ENCODE data around the gene MGAT3. TPM values are rescaled to one million over a fixed set of nuclear protein-coding genes. Genes with fewer than 3 reads are reported as not detected.
A peak's percentile ranks its signal among the peaks of the same experiment; 100 is the strongest.
"Not testable (repeated sequence)": the region's sequence is repeated elsewhere in the genome, so short reads cannot be mapped to it uniquely, and the experiment has no call there.

MGAT3 gene, protein sequence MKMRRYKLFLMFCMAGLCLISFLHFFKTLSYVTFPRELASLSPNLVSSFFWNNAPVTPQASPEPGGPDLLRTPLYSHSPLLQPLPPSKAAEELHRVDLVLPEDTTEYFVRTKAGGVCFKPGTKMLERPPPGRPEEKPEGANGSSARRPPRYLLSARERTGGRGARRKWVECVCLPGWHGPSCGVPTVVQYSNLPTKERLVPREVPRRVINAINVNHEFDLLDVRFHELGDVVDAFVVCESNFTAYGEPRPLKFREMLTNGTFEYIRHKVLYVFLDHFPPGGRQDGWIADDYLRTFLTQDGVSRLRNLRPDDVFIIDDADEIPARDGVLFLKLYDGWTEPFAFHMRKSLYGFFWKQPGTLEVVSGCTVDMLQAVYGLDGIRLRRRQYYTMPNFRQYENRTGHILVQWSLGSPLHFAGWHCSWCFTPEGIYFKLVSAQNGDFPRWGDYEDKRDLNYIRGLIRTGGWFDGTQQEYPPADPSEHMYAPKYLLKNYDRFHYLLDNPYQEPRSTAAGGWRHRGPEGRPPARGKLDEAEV
- total RNA-seq (2014; rRNA removed; shearing (Covaris generic)) = 3.9 and 4.3 TPM in 2 replicates

DNA sequence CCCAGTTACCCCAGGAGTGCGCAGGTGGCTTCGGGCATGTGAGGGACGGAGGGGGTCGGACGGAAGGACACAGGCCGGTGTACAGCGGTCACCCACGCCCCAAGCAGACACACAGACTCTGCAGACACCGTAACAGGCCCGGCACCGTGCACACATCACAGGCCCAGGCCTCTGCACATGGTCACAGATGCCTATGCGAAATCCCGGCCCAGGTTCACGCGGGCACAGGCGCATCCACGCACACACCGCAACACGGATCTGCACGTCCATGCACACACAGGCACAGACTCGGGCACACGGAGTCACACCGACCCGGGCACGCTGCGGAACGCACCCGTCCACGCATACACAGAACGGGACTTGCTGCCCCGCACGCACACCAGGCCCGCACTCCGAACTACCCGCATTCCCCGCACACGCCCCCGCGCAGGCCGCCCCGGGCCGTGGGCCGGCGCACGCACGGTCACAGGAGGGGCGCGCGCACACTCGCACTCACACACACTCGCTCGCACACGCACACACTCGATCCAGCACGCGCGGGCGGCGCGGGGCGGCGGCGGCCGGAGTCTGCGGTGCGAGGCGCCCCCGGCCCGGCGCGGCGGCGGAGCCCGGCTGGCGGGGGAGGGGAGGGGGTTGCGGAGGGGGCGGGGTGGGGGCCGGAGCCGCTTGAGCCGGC, at the start of gene MGAT3:
Gene MGAT3, plus strand, starts transcription at position 491 of the 676 bp plus-strand sequence. CDS start 30,336 bp downstream, outside the sequence.
- Histone ChIP-seq H3K27me3 (replicated peaks) (peaks cover 17% of the 10 kb centered on the region), H3K4me3 (peak within 1 kb of the TSS; percentile 53), H3K36me3 (no peaks in the 10 kb centered on the region), H3K9me3 (replicated peaks) (no peaks in the 10 kb centered on the region), H3K4me1 (replicated peaks) (peaks cover 32% of the 10 kb centered on the region), H3K27ac (no peak within 1 kb of the TSS)
- no peak for DNase-seq (ENCODE audit: low read depth in 1 of 2, low spot score in 2 of 2)

DNA sequence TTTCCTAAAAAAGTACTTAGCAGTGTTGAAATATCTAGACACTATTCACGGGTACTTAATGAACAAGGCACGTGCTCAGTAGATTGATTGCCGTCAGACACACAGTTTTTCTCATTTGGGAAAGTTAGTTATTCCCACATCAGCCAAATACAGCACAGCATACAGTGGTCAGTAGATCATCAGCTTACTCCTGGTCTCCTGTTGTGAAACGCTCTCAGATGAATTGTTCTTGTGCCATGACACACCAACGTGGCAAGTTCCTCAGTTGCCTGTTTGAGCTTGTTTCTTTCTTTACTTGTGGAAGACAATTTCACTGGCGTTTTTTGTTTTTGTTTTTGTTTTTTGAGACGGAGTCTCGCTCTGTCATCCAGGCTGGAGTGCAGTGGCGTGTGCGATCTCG, 48.6 kb upstream of the MGAT3 start:
- H3K27me3 ChIP-seq (replicated peaks) = no peaks in the 10 kb centered on the region
- no peak overlapping the region for H3K4me3 ChIP-seq
- H3K4me1 ChIP-seq (replicated peaks) = peaks cover 6% of the 10 kb centered on the region; the same call in 1 of the 2 replicates
- H3K9me3 ChIP-seq (replicated peaks) = no peaks in the 10 kb centered on the region
- H3K27ac ChIP-seq = no peak overlapping the region
- no peak for DNase-seq (ENCODE audit: low read depth in 1 of 2, low spot score in 2 of 2)
- 0 out of 2 replicates have a peak, but pooled peaks cover 3% of the 10 kb centered on the region for H3K36me3 ChIP-seq

DNA sequence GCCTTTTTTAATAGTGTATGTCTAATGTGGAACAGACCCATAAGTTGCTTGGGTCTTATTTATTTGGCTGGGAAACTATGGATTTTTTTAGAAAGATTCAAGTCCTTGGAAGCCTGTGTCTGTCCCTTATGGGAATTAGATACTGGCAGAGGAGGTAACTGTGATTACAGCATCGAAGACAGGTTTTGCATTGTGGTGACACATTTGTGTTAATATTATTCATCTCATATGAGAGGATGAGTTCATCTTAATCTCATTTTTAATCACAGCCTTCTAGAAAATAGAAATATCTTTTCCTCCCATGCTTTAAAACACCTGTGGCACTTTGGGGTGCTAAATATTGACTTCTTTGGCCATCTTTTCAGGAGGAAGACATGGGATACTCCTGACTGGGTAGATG, 48.0 kb upstream of the MGAT3 start:
- no peak overlapping the region for H3K27ac ChIP-seq
- H3K27me3 ChIP-seq (replicated peaks) = no peaks in the 10 kb centered on the region
- DNase-seq (ENCODE audit: low read depth in 1 of 2, low spot score in 2 of 2) = no peak
- H3K4me3 ChIP-seq = no peak overlapping the region
- peaks cover 6% of the 10 kb centered on the region; the same call in 1 of the 2 replicates for H3K4me1 ChIP-seq (replicated peaks)
- H3K9me3 ChIP-seq (replicated peaks) = no peaks in the 10 kb centered on the region
- H3K36me3 ChIP-seq = 0 out of 2 replicates have a peak, but pooled peaks cover 3% of the 10 kb centered on the region

DNA sequence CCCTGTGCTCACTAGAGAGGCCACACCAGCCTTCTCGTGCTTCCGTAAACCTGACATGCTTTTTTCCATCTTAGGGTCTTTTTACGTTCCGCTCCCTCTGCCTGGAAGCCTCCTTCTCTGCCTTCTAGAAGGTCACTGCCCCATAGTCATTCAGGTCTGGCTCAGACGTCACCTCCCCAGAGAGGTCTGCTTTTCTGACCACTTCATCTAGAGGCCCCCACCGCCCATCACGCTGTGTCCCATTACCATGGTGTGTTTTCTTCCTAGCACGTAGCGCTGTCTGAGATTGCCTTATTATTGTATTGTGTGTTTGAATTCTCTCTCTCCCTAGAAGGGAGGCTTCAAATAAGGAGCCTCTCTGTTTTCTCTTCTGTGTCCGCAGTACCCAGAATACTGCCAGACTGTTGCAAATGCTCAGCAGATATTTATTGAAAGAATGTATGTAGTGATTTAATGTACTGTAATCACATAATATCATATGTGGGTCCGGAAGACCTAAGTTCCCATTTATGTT, 47.2 kb upstream of the MGAT3 start:
- H3K27ac ChIP-seq = no peak overlapping the region
- no peak overlapping the region for H3K4me3 ChIP-seq
- no peaks in the 10 kb centered on the region for H3K9me3 ChIP-seq (replicated peaks)

DNA sequence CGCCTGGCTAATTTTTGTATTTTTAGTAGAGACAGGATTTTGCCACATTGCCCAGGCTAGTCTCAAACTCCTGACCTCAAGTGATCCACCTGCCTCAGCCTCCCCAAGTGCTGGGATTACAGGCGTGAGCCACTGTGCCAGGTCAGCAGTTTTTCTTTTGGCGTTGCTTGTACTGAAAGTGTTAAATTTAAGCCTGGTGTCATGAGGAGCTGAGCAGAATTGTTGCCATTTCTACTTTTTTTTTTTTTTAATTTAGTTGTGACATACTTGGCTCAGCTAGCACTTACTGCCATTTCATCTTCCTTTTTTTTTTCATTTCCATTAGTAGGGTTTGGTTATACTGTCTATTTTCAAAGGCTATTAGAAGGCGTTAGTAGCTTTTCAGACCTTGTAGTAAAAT, 46.5 kb upstream of the MGAT3 start:
- H3K4me3 ChIP-seq = no peak overlapping the region
- H3K4me1 ChIP-seq (replicated peaks) = peaks cover 6% of the 10 kb centered on the region; the same call in 1 of the 2 replicates
- H3K36me3 ChIP-seq = peaks cover 5% of the 10 kb centered on the region
- no peaks in the 10 kb centered on the region for H3K9me3 ChIP-seq (replicated peaks)
- no peak for DNase-seq (ENCODE audit: low read depth in 1 of 2, low spot score in 2 of 2)
- H3K27me3 ChIP-seq (replicated peaks) = no peaks in the 10 kb centered on the region
- no peak overlapping the region for H3K27ac ChIP-seq

More for the DNA sequence above, 47.2 kb upstream of the MGAT3 start:
- no peaks in the 10 kb centered on the region for H3K27me3 ChIP-seq (replicated peaks)
- 0 out of 2 replicates have a peak, but pooled peaks cover 3% of the 10 kb centered on the region for H3K36me3 ChIP-seq
- peaks cover 6% of the 10 kb centered on the region; the same call in 1 of the 2 replicates for H3K4me1 ChIP-seq (replicated peaks)
- DNase-seq (ENCODE audit: low read depth in 1 of 2, low spot score in 2 of 2) = no peak

DNA sequence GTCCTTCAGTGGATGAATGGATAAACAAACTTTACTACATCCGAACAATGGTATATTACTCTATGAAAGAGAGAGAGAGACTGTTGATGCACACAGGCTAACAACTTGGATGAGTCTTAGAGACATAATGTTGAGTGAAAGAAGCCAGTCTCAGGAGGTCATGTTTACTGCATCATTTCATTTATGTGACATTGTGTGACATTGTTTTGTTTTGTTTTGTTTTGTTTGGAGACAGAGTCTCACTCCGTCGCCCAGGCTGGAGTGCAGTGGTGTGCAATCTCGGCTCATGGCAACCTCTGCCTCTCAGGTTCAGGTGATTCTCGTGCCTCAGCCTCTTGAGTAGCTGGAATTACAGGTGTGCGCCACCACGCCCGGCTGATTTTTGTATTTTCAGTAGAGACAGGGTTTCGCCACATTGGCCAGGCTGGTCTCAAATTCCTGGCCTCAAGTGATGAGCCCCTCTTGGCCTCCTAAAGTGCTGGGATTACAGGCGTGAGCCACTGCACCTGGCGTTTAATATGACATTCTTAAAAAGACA, 44.9 kb upstream of the MGAT3 start:
- not testable (repeated sequence) for H3K4me3 ChIP-seq; H3K9me3 ChIP-seq (replicated peaks); DNase-seq (ENCODE audit: low read depth in 1 of 2, low spot score in 2 of 2); H3K36me3 ChIP-seq; H3K27me3 ChIP-seq (replicated peaks); H3K4me1 ChIP-seq (replicated peaks); H3K27ac ChIP-seq

DNA sequence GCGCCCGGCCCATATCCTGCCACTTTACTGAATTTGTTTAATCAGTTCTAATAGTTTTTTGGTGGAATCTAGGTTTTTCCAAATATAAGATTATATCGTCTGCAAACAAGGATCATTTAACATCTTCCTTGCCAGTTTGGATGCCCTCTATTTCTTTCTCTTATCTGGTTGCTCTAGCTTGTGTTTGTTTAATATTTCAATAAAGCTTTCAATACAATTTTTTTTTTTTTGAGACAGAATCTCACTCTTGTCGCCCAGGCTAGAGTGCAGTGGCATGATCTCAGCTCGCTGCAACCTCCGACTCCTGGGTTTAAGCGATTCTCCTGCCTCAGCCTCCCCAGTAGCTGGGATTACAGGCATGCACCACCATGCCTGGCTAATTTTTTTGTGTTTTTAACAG, 43.6 kb upstream of the MGAT3 start:
- H3K36me3 ChIP-seq = peaks cover 20% of the 10 kb centered on the region
- not testable (repeated sequence) for H3K4me1 ChIP-seq (replicated peaks); H3K4me3 ChIP-seq; DNase-seq (ENCODE audit: low read depth in 1 of 2, low spot score in 2 of 2); H3K9me3 ChIP-seq (replicated peaks); H3K27ac ChIP-seq; H3K27me3 ChIP-seq (replicated peaks)

DNA sequence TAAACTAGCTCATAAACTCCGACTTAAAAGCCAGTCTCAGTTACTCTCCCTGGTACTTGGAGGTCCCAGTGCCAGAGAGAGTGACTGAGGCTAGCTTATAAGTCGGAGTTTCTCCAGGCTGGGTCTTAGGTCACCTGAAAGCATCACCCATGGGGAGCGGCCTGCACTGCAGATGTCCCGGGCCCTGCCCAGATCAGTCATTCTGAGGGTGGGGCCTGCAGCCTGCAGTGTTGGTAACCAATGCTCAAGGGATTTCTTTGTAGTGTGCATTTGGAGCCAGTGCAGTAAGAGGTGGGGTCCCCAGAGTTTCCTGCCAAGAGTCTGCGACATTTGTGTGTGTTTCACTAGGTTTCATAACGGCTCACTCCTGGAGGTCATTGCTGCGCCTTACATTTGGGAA, 42.4 kb upstream of the MGAT3 start:
- Histone ChIP-seq H3K4me3 (no peak overlapping the region), H3K27ac (no peak overlapping the region), H3K36me3 (peaks cover 30% of the 10 kb centered on the region), H3K9me3 (replicated peaks) (no peaks in the 10 kb centered on the region), H3K4me1 (replicated peaks) (peaks cover 6% of the 10 kb centered on the region; the same call in 1 of the 2 replicates), H3K27me3 (replicated peaks) (no peaks in the 10 kb centered on the region)
- DNase-seq (ENCODE audit: low read depth in 1 of 2, low spot score in 2 of 2) = no peak

DNA sequence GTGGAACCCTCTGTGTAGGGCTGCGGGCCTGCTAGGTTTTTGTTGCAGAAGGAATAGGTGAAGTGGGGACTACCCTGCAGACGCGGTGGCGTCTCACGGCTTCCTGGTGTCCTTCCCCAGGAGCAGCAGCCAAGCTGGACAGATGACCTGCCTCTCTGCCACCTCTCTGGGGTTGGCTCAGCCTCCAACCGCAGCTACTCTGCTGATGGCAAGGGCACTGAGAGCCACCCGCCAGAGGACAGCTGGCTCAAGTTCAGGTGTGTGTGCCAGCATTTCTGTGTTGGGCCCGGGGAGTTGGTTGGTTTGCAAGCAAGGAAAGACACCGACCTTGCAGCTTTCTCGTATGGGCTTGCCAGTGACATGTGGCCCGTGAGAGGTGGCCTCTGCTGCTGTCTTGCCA, 41.9 kb upstream of the MGAT3 start:
- no peak overlapping the region for H3K27ac ChIP-seq
- H3K4me1 ChIP-seq (replicated peaks) = peaks cover 6% of the 10 kb centered on the region; the same call in 1 of the 2 replicates
- H3K4me3 ChIP-seq = no peak overlapping the region
- no peaks in the 10 kb centered on the region for H3K27me3 ChIP-seq (replicated peaks)
- no peak for DNase-seq (ENCODE audit: low read depth in 1 of 2, low spot score in 2 of 2)
- H3K9me3 ChIP-seq (replicated peaks) = no peaks in the 10 kb centered on the region
- H3K36me3 ChIP-seq = peaks cover 33% of the 10 kb centered on the region

DNA sequence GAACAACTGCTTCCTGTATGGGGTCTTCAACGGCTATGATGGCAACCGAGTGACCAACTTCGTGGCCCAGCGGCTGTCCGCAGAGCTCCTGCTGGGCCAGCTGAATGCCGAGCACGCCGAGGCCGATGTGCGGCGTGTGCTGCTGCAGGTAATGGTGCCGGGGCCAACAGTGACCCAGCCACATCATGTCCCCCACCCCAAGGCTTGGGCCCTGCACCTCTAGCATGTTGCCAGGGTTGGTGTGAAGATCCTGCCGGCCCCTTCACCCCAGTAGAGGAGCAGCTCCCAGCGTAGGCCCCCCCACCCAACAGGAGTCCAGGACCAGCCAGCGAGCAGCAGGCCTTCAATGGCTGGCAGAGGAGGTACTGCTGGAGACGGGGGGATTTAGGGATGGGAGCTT, 41.3 kb upstream of the MGAT3 start:
- peaks cover 39% of the 10 kb centered on the region for H3K36me3 ChIP-seq
- H3K27ac ChIP-seq = no peak overlapping the region
- no peak overlapping the region for H3K4me3 ChIP-seq
- H3K4me1 ChIP-seq (replicated peaks) = peaks cover 6% of the 10 kb centered on the region; the same call in 1 of the 2 replicates
- DNase-seq (ENCODE audit: low read depth in 1 of 2, low spot score in 2 of 2) = no peak
- no peaks in the 10 kb centered on the region for H3K9me3 ChIP-seq (replicated peaks)
- no peaks in the 10 kb centered on the region for H3K27me3 ChIP-seq (replicated peaks)

DNA sequence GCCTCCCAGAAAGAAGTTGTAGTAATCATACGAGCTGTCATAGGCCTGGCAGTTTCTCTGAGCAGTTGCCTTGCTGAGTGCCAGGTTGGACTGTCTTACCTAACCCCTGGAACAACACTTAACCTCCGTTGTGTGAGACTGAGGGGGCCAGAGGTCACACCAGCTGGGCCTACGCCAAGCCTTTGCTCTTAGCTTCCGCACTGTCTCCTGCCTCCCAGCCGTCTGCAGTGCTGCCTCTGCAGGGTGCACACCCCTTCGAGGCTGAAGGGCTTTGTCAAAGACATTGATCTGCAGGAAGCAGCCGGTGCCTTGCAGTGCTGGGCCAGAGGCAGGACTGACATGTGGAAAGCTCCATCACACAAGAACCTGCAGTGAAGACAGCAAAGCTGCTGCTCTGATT, 40.5 kb upstream of the MGAT3 start:
- Histone ChIP-seq H3K9me3 (replicated peaks) (no peaks in the 10 kb centered on the region), H3K27me3 (replicated peaks) (no peaks in the 10 kb centered on the region), H3K27ac (no peak overlapping the region), H3K4me1 (replicated peaks) (peaks cover 6% of the 10 kb centered on the region; the same call in 1 of the 2 replicates), H3K4me3 (no peak overlapping the region), H3K36me3 (peaks cover 39% of the 10 kb centered on the region)
- DNase-seq (ENCODE audit: low read depth in 1 of 2, low spot score in 2 of 2) = no peak

DNA sequence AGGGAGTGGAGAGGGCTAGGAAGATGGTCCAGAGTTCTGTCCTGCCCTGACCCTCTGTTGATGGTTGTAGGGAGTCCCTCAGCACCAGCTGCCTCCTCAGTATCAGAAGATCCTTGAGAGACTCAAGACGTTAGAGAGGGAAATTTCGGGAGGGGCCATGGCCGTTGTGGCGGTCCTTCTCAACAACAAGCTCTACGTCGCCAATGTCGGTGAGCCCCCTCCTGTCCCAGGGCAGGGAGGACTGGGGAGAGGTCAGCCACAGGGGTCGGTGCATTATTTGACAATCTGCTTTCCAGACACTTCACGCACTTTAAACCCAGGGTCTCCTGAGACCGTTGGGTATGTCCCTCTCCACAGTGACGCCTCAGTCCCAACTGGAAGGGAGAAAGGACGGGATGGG, 39.2 kb upstream of the MGAT3 start:
- Histone ChIP-seq H3K4me1 (replicated peaks) (no peaks in the 10 kb centered on the region), H3K36me3 (peaks cover 43% of the 10 kb centered on the region), H3K9me3 (replicated peaks) (no peaks in the 10 kb centered on the region), H3K27me3 (replicated peaks) (no peaks in the 10 kb centered on the region), H3K27ac (no peak overlapping the region), H3K4me3 (no peak overlapping the region)
- DNase-seq (ENCODE audit: low read depth in 1 of 2, low spot score in 2 of 2) = no peak

DNA sequence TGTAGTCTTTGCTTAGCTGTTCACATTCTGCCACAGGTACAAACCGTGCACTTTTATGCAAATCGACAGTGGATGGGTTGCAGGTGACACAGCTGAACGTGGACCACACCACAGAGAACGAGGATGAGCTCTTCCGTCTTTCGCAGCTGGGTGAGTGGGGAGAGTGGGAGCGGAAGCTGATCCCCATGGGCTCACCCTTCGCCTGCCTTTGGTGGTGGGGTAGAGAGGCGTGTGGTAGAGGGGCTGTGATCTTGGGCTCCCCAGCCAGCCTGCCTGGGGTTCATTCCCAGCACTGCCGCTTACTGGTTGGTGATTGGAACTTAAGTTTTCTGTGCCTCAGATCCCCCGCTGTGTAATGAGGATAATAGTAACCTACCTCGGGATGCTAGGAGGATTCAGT, 38.1 kb upstream of the MGAT3 start:
- Histone ChIP-seq H3K9me3 (replicated peaks) (no peaks in the 10 kb centered on the region), H3K4me3 (no peak overlapping the region), H3K4me1 (replicated peaks) (no peaks in the 10 kb centered on the region), H3K36me3 (peaks cover 43% of the 10 kb centered on the region), H3K27me3 (replicated peaks) (no peaks in the 10 kb centered on the region), H3K27ac (no peak overlapping the region)
- no peak for DNase-seq (ENCODE audit: low read depth in 1 of 2, low spot score in 2 of 2)
